ENCODE data around the gene CALB2. TPM values are rescaled to one million over a fixed set of nuclear protein-coding genes. Genes with fewer than 3 reads are reported as not detected.
"Not testable (repeated sequence)": the region's sequence is repeated elsewhere in the genome, so short reads cannot be mapped to it uniquely, and the experiment has no call there.

CALB2 gene
- total RNA-seq, 1 experiment from 2014 or later, result 5.5 TPM

GRCh38 chr16:71356051-71356740 is 2.3 kb upstream of the CALB2 start (continued):
- no peak for TF ChIP-seq JUND (IDR thresholded peaks at IDR 0.05)
- no peak for TF ChIP-seq EZH2 (IDR thresholded peaks at IDR 0.05)
- no peak for TF ChIP-seq ELF1 (IDR thresholded peaks at IDR 0.05; ENCODE audit: borderline replicate concordance, low read depth)
- no peak for TF ChIP-seq CEBPB (IDR thresholded peaks at IDR 0.05; ENCODE audit: low read depth)
- TF ChIP-seq POLR2AphosphoS5 (IDR thresholded peaks at IDR 0.05; ENCODE audit: low read depth, low read length), result no peak
- no peak for TF ChIP-seq MAX (IDR thresholded peaks at IDR 0.05)
- TF ChIP-seq SIN3A (IDR thresholded peaks at IDR 0.05; ENCODE audit: low read depth), result no peak
- no peak for TF ChIP-seq TCF7L2 (IDR thresholded peaks at IDR 0.05; ENCODE audit: borderline replicate concordance, extremely low read depth, insufficient read depth, insufficient read length)
- TF ChIP-seq CTCF (IDR thresholded peaks at IDR 0.05 in 2 of 3, conservative IDR thresholded peaks at IDR 0.05 in 1 of 3; ENCODE audit: borderline replicate concordance in 1 of 3, insufficient read depth in 1 of 3, low read depth in 2 of 3, low read length in 2 of 3), result no peak

GRCh38 chr16:71356936-71357335 is 1.6 kb upstream of the CALB2 start:
- H3K4me1 ChIP-seq (ENCODE audit: control insufficient read depth in 1 of 2, insufficient read depth in 2 of 2, low read length in 2 of 2), result peaks cover 11 to 36% of the 10 kb centered on the region in 2 experiments
- H3K79me2 ChIP-seq (ENCODE audit: insufficient read depth, low read length); H3K36me3 ChIP-seq (ENCODE audit: control insufficient read depth in 1 of 2, insufficient read depth in 2 of 2, low read length in 2 of 2); H3K27ac ChIP-seq (ENCODE audit: low read depth, low read length); H2AFZ ChIP-seq (ENCODE audit: low read depth, low read length, poor library complexity, severe bottlenecking); RAD21 ChIA-PET (ENCODE audit: low non-redundant PET in 1 of 2, low total read pairs in 2 of 2, uncharacterized antibody in 2 of 2, unreplicated experiment in 2 of 2); H3K9ac ChIP-seq (ENCODE audit: low read length); H3K4me2 ChIP-seq (ENCODE audit: low read length); ATAC-seq; H3K4me3 ChIP-seq (replicated peaks in 1 of 2; ENCODE audit: low read depth in 1 of 2, low read length in 2 of 2); H3K9me2 ChIP-seq (ENCODE audit: insufficient read depth); BruUV-seq (replicated peaks); H3K27me3 ChIP-seq (ENCODE audit: insufficient read depth, low read length); DNase-seq (ENCODE audit: low read depth, low spot score); H4K20me1 ChIP-seq (ENCODE audit: insufficient read depth); H3K9me3 ChIP-seq (ENCODE audit: control insufficient read depth in 1 of 2, insufficient read depth in 1 of 2, low read depth in 1 of 2, low read length in 2 of 2): not testable (repeated sequence)
- intact Hi-C loops (cut with micrococcal nuclease), result loop anchor here (5.0 kb wide), 2 partner anchors 140 to 555 kb away; partner anchors contain the start of gene VAC14
- CTCF ChIA-PET, result interaction anchor here (1.1 kb wide), 1 partner anchor 45 kb away, joined by 3 read pairs; no protein-coding TSS in a partner anchor
- POLR2A ChIA-PET, result interaction anchor here (0.9 kb wide), 1 partner anchor 19 kb away, joined by 3 read pairs; no protein-coding TSS in a partner anchor
